HG03064 (cell line): ENCODE results near the gene RAB10.
"Not testable (repeated sequence)": the region's sequence is repeated elsewhere in the genome, so short reads cannot be mapped to it uniquely, and the experiment has no call there.

Experiments
- ATAC-seq: cut with Tn5 transposase; IDR thresholded peaks from one replicate; pipeline ENCODE4 v1.9.1; 2021; ENCODE audit warnings: low read depth; ENCODE audit not compliant: unreplicated experiment

RAB10 gene

GRCh38 chr2:26016012-26016705, 17.7 kb upstream of the RAB10 start:
- ATAC-seq: no peak

DNA sequence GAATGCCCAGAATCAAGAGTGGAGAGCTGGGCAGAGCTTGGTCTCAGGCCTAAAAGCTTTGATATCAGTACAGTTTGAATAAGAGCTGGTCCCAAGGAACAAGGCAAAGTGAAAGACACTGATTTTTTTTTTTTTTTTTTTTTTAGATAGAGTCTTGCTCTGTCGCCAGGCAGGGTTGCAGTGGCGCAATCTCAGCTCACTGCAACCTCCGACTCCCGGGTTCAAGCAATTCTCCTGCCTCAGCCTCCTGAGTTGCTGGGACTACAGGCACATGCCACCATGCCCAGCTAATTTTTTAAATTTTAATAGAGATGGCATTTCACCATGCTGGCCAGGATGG, 17.2 kb upstream of the RAB10 start:
- ATAC-seq: not testable (repeated sequence)

DNA sequence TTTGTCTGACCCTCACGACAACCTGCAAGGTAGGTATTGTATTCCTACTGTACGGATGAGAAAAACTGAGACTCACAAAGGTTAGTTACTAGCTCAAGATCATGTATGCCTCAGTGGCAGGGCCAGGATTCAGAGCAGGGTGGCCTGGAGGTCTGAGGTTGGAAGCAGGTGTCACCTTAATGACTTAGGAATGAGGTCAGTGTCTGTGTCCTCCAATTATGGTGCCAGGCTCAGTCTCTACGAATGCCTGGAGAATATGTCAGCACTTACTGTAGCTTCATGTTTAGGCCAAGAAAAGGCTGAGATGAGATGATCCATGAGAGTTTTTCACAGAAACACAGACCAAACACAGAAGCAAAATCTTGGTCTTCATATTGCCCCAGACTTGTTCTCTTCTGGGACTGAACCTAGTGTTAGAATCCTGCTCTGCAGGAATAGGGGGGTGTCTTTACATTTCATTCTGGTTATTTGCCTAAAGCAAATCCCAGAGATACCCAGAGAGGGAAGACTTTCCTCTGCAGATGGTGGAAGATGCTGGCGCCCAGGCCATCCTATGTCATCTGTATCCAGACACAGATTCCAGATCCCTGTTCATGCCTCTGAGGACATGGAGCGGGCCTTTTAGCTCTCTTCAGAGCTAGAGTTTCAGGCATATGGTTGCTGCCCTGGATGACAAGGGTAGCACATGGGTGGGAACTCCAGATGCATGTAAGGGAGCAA, 16.3 kb upstream of the RAB10 start:
- ATAC-seq: no peak

DNA sequence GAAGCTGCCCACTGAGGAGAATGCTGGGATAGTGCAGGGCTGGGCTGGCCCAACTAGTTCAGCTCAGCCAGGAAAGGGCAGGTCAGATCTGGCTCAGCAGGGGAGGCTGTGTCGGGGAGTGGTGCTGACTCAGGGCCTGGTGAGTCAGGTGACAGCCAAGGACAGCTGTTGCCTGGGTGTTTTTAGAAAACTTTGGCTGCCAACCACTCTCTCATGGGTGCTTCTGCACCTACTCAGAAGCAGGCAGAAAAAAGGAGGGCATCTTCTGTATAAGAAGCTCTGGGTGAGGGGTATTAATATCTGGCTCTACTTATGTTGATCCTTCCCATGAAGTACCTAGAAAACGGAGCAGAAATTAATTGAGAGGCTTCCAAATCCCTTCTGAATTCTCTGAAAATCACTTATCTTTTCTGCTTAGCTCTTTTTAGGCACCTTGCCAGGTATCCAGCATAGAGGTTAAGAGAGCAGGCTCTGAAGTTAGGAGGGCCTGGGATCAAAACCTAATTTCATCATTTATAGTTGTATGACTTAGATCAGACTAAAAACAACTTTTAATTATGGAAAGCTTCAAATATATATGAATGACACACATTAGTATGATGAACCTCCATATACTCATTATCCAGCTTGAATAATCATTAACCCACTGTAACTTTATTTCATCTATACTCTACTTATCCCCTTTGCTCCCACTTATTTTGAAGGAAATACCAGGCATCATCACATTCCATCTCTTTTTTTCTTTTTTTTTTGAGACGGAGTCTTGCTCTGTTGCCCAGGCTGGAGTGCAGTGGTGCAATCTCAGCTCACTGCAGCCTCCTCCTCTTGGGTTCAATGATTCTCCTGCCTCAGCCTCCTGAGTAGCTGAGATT, 15.5 kb upstream of the RAB10 start:
- ATAC-seq: no peak

DNA sequence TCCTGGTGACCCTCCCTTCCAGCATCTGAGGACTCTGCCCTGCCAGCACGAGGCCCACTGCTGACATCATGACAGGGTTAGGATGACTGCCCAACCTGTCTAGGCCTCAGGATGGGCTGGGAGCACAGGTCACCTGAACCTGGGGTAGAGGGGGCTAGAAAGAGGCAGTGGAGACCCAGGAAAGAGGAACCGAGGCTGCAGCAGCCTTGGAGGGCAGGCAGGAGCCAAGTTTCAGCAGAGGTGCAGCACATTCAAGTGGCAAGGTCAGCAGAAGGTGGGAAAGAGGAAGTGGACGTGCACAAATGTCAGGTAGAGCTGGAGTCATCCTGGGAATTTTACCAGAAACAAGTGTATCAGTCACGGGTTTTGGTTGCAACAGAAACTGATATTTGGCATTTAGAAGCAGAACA, 13.6 kb upstream of the RAB10 start:
- no peak for ATAC-seq

GRCh38 chr2:26024260-26024659, 9.6 kb upstream of the RAB10 start:
- no peak for ATAC-seq

- ATAC-seq: no peak
These were observed 8.4 kb upstream of the RAB10 start for GRCh38 chr2:26025509-26025908.

GRCh38 chr2:26028083-26028482, 5.8 kb upstream of the RAB10 start:
- not testable (repeated sequence) for ATAC-seq

- peak; percentile 6 for ATAC-seq
These were observed 1.2 kb upstream of the RAB10 start for GRCh38 chr2:26032586-26033269.

DNA sequence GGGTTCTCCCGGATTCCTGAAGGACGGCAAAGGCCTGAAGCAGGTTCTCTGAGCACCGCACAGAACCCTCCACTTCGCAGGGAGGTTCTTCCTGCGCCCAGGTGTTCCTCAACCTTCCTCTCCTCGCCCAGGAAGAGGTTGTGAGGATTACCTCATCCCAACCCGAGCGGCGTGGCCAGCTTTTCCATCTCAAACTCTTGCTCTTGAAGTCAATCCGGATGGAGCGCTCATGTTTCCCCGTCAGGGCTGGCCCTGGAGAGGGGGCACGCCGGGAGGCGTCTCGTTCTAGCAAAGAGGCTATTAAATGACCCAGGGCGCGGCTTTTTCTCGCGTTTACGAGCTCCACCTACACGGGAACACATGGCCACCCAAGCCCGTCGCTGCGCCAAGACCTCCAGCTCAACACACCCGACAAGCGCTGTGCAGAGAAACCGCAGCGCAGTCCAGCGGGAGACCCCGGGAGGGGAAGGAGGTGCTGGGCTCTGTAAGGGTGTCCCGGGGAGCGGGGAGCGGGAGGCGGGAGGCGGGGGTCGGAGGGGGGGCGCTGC, 540 bp upstream of the RAB10 start:
- peak; percentile 17 for ATAC-seq

DNA sequence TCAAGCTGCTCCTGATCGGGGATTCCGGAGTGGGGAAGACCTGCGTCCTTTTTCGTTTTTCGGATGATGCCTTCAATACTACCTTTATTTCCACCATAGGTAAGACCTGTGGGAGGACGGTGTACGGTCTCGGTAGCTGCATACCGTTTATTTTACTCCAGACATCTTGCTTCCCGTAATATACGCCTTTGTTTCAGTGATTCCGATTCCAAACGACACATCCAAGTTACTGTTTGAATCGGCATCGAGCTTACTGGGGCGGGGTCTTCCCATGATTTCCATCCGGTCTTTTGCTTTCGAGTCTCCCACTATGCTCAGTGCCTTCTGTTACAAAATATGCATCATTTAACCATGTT, 731 bp downstream of the RAB10 start:
- no peak for ATAC-seq

DNA sequence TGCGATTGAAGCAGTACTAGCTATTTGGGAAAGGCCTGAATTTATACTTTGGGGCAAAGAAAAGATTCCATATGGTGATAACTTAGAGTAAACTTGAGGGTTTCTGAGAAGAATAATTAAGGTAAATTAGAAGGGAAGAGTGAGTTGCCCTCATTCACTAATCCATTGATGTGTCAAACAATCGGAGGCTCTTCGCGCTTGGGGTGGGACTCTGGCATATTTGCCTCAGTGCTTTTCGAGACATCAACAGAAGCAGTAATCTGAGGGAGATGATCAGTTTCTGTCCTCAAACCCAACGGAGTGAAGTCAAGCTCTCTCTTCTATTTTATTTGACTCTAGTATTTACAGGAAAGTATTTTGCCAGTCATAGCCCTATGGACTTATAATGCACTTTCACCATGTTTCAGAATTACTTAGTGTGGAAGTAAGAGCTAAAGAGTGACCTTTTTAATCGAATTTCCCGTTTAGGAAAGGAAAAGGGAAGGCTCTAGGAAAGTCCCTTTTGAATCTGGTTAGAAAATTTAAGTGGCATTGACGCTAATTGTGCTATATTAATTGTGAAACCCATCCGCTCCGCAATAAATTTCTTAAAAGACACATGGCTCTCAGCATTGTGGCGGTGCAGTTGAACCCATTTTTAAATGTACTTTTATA, 1.3 kb downstream of the RAB10 start:
- no peak for ATAC-seq

DNA sequence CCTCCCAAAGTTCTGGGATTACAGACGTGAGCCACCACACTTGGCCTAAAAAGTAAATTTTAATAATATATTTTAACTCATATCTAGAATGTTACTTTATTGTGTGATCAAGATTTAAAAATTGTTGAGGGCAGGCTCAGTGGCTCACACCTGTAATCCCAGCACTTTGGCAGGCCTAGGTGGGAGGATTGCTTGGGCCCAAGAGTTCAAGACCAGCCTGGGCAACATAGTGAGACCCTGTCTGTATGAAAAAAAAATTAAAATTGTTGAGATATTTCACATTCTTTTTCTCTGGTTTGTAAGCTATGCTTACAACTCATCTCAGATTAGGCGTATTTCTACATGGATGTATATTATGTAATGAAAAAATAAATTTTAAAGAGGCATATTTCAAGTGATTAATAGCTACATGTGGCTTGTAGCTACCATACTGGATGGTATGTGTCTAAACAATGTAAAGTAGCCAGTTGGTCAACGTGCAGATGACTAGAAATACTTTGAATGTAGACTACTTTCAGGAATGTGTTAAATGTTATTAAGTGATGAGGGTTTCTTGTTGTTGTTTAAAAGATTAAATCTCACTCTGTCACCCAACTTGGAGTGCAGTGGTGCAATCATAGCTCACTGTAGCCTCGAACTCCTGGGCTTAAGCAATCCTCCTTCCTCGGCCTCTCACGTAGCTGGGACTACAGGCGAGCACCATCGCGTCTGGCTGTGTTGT, 5.9 kb downstream of the RAB10 start:
- no peak for ATAC-seq

DNA sequence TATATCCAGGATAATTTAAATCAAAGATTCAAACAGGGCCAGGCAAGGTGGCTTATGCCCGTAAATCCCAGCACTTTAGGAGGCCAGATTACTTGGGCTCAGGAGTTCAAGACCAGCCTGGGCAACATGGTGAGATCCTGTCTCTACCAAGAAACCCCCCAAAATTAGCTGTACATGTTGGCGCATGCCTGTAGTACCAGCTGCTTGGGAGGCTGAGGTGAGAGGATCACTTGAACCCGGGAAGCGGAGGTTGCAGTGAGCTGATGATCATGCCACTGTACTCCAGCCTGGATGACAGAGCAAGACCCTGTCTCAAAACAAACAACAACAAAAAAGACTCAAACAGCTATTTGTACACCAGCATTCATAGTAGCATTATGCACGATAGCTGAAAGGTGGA, 9.2 kb downstream of the RAB10 start:
- no peak for ATAC-seq

- ATAC-seq: no peak
These were observed 10.2 kb downstream of the RAB10 start for GRCh38 chr2:26043862-26044696.

GRCh38 chr2:26048791-26049190, 14.9 kb downstream of the RAB10 start:
- no peak for ATAC-seq

DNA sequence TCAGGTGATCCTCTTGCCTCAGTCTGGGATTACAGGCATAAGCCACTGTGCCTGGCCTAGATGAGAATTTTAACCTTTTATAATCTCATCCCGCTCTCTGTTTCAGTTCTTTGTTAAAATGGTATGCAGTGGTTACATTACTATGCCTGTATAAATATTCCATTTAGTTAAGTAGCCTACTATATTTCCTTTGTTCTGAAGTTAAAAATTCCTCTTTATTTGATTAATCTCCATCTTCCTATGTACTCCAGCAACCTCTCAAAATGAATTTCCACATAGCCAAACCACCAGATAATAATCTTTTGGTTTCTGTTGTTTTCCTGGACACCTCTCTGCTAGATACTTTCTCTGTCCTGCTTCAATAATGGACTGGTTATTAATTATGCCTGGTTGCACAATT, 15.8 kb downstream of the RAB10 start:
- ATAC-seq: no peak

DNA sequence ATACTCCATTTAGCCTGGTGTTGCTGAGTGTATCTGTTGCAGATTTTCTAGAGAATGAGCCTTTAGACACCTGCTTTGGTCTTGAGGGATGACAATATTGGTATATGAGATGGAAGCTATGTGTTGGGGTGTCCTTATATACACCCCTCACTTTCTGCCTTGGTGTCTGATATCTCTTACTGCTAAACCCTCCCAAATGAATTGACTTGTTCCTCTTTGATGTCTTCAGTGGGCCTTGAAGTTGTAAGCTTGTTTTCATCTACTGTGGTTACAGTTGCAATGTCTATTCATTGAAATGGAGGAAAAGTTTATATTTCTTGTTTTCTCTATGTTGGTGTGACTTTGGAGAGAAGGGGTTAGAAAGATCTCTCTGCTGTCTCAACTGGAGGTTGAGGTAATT, 18.9 kb downstream of the RAB10 start:
- no peak for ATAC-seq
